NAMALWA (cell line): ENCODE results near the gene DZIP1.

Experiments
- DNase-seq: peaks from one replicate; pipeline ENCODE4 v3.0.0-alpha.2; 2015; ENCODE audit warnings: low spot score

DZIP1 gene

GRCh38 chr13:95643936-95644598 lies 439 bp downstream of the DZIP1 start:
- DNase-seq: no peak

DNA sequence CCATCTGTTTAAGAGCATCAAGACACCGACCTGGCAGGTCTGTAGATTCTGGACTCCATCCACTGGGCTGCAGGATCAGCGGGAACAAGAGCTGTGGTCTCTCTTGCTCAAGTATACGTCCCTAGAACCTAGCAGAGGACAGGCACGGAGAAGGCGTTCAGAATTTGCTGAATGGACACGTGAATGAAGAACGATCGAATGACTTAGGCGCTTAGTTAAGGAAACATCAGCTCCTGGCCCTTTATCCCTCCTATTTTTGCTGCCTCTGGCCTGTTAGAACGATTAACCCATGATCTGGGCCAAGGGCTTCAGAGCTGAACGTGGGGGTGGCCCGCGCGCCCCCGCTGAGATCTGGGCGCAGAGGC lies 953 bp downstream of the DZIP1 start:
- DNase-seq: no peak

GRCh38 chr13:95642999-95643398 lies 1.5 kb downstream of the DZIP1 start:
- DNase-seq: no peak

DNA sequence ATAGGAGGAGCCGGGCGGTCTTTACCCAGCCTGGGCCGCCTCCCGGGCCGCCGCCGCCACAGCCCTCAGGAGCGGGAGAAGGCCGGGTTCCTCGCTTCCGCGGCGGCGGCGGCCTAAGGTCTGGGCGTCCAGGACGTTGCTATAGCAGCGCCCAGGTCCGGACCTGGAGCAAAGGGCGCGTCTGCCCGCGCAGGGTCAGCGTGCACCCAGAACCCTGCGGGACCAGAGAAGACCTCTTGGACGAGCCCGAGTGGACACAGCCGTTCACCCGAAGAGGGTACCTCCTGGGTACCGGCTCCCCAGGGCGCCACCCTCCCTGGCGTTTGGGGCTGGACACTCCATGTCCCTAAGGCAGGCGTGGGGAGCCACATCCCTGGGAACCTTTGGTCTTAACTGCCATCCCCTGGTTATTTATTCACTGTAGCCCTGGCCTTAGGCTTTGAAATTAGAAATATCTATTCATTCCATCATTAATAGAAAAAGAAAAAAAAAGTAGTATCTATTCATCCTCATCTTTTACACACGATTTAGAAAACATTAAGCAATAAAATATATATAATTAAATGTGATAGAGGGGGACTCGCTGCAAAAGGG lies 2.4 kb downstream of the DZIP1 start:
- no peak for DNase-seq

DNA sequence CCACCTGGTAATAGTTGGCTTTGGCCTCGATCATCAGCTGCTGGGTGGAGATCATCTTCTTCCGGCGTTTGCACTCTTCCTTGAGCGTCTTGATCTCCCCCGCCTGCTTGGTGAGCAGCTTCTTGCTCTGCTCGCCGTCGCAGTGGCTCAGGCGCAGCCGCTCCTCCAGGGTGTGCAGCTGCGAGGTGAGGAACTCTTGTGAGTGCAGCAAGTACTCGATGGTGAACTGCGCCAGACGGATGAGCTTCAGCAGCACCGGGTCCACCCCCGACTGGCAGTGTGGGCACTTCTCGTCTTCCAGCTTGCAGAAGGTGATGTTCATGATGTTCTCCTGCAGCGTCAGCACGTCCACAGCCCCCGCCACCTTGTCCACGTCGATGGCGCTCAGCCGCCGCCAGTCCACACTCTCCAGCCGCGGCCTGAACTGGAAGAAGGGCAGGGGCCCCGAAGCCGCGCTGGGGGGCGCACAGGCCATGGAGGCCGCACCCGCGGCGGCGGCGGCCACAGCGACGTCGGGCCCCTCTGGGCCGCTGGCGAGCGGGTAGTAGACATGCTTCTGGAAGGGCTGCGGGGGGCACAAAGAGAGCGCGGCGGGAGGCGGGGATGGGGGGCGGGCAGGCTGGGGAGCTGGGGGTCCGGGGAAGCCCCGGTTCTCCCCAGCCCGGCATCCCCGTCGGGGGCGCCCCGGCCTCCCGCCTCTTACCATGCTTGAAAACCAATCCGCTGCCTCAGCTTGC lies 3.0 kb downstream of the DZIP1 start:
- DNase-seq: no peak

GRCh38 chr13:95636853-95637252 lies 7.7 kb downstream of the DZIP1 start:
- no peak for DNase-seq

GRCh38 chr13:95630593-95630992 lies 13.9 kb downstream of the DZIP1 start:
- DNase-seq: no peak

GRCh38 chr13:95629071-95629470 lies 15.4 kb downstream of the DZIP1 start:
- no peak for DNase-seq

- DNase-seq: no peak
These were observed 16.0 kb downstream of the DZIP1 start for GRCh38 chr13:95628488-95628887.

GRCh38 chr13:95627590-95627989 lies 16.9 kb downstream of the DZIP1 start:
- DNase-seq: no peak

DNA sequence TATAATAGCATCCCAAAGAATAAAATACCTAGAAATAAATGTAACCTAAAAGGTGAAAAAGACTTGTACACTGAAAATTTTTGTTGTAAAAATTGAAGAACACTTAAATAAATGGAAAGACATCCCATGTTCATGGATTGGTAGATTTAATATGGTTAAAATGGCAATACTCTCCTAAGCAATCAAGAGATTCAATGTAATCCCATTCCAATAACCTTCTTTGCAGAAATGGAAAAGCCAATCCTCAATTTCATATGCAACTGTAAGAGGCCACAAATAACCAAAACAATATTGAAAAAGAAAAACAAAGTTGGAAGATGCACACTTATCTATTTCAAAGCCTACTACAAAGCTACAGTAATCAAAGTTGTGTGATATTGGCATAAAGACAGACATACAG lies 17.7 kb downstream of the DZIP1 start:
- DNase-seq: no peak

DNA sequence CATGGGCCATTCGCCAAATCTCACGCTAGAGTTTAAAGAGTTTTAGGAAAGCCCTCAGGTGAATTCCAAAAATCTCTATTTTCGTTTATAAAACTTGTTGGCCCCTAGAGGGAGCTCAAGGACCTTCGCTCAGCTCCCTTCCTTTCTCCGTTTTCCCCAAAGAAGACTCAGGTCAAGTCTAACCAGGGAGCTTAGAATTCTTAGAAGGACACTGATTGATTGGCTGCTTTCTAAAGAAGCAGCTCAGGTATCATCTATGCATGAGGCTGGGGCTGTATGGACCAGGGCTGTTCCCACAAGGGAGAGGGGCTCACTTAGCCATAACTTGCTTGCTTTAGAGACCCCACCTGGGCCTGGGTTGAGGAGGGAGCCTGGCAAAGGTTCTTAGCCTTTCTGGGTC lies 20.5 kb downstream of the DZIP1 start:
- peak; percentile 70 for DNase-seq

DNA sequence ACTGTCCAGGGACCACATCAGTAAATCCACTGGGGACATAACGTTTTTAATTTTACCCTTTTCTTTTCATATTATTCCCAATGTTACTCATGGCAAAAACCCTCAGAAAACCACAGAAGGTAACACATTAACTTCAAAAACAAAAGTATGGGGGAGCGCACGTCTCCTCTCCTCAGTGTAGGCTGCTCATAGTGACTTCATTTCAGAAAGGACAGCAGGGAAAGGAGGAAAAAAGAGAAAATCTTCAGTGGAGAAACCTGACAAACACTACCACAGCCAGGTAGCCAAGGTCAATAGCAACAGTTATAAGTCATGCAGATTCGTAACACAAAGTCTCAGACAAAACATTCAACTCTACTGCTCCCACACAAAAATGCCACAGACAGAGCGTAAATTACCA lies 21.4 kb downstream of the DZIP1 start:
- DNase-seq: no peak

- DNase-seq: no peak
These were observed 23.5 kb downstream of the DZIP1 start for GRCh38 chr13:95620825-95621498.

GRCh38 chr13:95620030-95620824 lies 24.3 kb downstream of the DZIP1 start:
- no peak for DNase-seq

- no peak for DNase-seq
These were observed 29.0 kb downstream of the DZIP1 start for GRCh38 chr13:95615539-95615938.

- no peak for DNase-seq
These were observed 29.8 kb downstream of the DZIP1 start for GRCh38 chr13:95614641-95615245.

- no peak for DNase-seq
These were observed 35.7 kb downstream of the DZIP1 start for GRCh38 chr13:95608640-95609323.

- no peak for DNase-seq
These were observed 37.1 kb downstream of the DZIP1 start for GRCh38 chr13:95607366-95607765.

DNA sequence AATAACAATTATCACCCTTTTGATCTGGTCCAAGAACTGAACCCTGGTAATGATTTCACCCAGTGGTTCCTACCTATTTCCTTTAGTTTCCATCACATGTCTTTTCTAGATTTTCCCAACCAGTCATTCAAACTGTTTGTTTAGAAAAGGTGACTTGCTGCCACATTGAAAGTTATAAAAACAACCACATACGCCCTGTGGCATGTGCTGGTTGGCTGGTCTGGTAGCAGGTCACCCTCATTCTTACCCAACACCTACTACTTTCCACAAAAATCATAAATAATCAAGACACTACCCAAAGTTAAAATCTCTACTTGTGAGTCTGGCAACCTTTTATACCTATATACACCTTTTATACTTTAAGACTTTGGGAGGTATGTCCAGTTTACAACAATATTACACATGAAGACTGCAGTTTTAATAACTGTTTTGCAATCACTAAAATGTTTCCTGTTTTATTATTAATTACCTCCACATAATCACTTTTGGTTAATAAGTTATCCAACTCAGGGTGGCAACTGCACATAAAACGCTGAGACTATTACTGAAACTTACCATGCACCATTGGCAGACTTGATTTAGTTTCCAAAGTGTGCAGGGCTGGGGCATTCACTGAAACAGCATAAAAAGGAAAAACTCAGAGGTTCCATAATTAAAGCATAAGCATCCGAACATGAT lies 38.9 kb downstream of the DZIP1 start:
- DNase-seq: no peak

GRCh38 chr13:95604556-95604915 lies 40.0 kb downstream of the DZIP1 start:
- DNase-seq: no peak
